KMS-11 (cell line): Measurements from ENCODE around the gene NPR1.
"Not testable (repeated sequence)": the region's sequence is repeated elsewhere in the genome, so short reads cannot be mapped to it uniquely, and the experiment has no call there.

Source experiments
- H2AFZ ChIP-seq: fragments of 200-600 bp; sonication (generic); 2 replicates; pipeline ENCODE4 v1.6.1; 2016; ENCODE audit warnings: antibody characterized with exemption, mixed run types, low read depth
- H3K27ac ChIP-seq: fragments of 200-600 bp; sonication (generic); 2 replicates; pipeline ENCODE4 v1.6.1; 2016; ENCODE audit warnings: mild to moderate bottlenecking, mixed run types
- H3K27me3 ChIP-seq: fragments of 200-600 bp; sonication (generic); 2 replicates; pipeline ENCODE4 v1.6.1; 2017; ENCODE audit warnings: mild to moderate bottlenecking, low read depth, mixed run types, moderate library complexity; ENCODE audit not compliant: insufficient read depth
- H3K36me3 ChIP-seq: fragments of 200-600 bp; sonication (generic); 2 replicates; pipeline ENCODE4 v1.6.1; 2017; ENCODE audit warnings: mild to moderate bottlenecking, mixed run types; ENCODE audit not compliant: insufficient read depth
- H3K4me1 ChIP-seq: fragments of 200-600 bp; sonication (generic); 2 replicates; pipeline ENCODE4 v1.6.1; 2016; ENCODE audit warnings: mild to moderate bottlenecking, low read depth, mixed run types; ENCODE audit not compliant: poor library complexity, severe bottlenecking
- H3K4me2 ChIP-seq: fragments of 200-600 bp; sonication (generic); 2 replicates; pipeline ENCODE4 v1.7.0; 2016; ENCODE audit warnings: mild to moderate bottlenecking, mixed run types
- H3K4me3 ChIP-seq: fragments of 200-600 bp; sonication (generic); IDR thresholded peaks from 2 replicates; pipeline ENCODE4 v1.6.1; 2017; ENCODE audit warnings: low read depth, low read length, mixed read lengths; ENCODE audit not compliant: insufficient read depth
- H3K79me2 ChIP-seq: fragments of 200-600 bp; sonication (generic); 2 replicates; pipeline ENCODE4 v1.6.1; 2016; ENCODE audit warnings: low read depth, mixed run types; ENCODE audit not compliant: insufficient read depth
- H3K9ac ChIP-seq: fragments of 200-600 bp; sonication (generic); 2 replicates; pipeline ENCODE4 v1.6.1; 2016; ENCODE audit warnings: mild to moderate bottlenecking, mixed run types
- H4K20me1 ChIP-seq: fragments of 200-600 bp; sonication (generic); 2 replicates; pipeline ENCODE4 v1.6.1; 2016; ENCODE audit warnings: mild to moderate bottlenecking, mixed run types; ENCODE audit not compliant: insufficient read depth
- TF ChIP-seq, protein P1 (sequence below): fragments of 200-600 bp; sonication (generic); conservative IDR thresholded peaks from 2 replicates; pipeline ENCODE4 v1.6.1; 2017; ENCODE audit warnings: low read depth, mild to moderate bottlenecking, antibody characterized with exemption, low read length, moderate library complexity, mixed read lengths

NPR1 gene

DNA sequence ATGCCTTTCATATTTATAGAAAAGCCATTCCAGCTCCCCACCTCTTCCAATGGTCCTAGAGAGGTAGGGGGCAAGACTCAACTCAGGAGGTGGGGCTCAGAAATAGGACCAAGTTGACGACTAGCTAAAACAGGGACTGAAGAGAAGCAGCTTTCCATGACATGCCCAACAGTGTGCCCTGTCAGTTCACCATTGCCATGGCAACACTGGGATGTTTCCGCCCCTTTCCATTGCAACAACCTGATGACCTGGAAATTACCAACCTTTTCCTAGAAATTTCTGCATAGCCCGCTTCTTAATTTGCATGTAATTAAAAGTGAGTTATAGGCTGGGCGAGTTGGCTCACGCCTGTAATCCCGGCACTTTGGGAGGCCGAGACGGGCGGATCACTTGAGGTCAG lies 27.0 kb downstream of the NPR1 start:
- no peaks in the 10 kb centered on the region for H3K36me3 ChIP-seq
- peaks cover 6% of the 10 kb centered on the region for H3K4me1 ChIP-seq
- no peaks in the 10 kb centered on the region for H4K20me1 ChIP-seq
- no peak overlapping the region for H2AFZ ChIP-seq
- no peak overlapping the region for H3K4me2 ChIP-seq
- H3K27ac ChIP-seq, result no peak overlapping the region
- no peaks in the 10 kb centered on the region for H3K79me2 ChIP-seq
- TF ChIP-seq, protein P1, sequence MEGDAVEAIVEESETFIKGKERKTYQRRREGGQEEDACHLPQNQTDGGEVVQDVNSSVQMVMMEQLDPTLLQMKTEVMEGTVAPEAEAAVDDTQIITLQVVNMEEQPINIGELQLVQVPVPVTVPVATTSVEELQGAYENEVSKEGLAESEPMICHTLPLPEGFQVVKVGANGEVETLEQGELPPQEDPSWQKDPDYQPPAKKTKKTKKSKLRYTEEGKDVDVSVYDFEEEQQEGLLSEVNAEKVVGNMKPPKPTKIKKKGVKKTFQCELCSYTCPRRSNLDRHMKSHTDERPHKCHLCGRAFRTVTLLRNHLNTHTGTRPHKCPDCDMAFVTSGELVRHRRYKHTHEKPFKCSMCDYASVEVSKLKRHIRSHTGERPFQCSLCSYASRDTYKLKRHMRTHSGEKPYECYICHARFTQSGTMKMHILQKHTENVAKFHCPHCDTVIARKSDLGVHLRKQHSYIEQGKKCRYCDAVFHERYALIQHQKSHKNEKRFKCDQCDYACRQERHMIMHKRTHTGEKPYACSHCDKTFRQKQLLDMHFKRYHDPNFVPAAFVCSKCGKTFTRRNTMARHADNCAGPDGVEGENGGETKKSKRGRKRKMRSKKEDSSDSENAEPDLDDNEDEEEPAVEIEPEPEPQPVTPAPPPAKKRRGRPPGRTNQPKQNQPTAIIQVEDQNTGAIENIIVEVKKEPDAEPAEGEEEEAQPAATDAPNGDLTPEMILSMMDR, result no peak
- H3K4me3 ChIP-seq, result no peak overlapping the region
- H3K27me3 ChIP-seq, result no peaks in the 10 kb centered on the region; the same call in 1 of the 2 replicates
- no peak overlapping the region for H3K9ac ChIP-seq

GRCh38 chr1:153711026-153711425 lies 32.5 kb downstream of the NPR1 start:
- no peak overlapping the region for H3K4me3 ChIP-seq
- TF ChIP-seq, protein P1, result no peak

DNA sequence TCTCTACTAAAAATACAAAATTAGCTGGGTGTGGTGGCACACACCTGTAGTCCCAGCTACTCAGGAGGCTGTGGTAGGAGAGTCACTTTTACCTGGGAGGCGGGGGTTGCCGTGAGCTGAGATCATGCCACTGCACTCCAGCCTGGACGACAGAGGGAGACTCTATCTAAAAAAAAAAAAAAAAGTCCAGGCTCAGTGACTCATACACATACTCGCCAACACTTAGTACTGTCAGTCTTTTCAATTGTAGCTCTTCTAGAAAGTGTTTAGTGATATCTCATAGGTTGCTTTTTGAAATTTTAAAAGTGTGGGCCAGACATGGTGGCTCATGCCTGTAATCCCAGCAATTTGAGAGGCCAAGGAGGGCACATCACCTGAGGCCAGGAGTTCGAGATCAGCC lies 37.7 kb downstream of the NPR1 start:
- not testable (repeated sequence) for H3K4me3 ChIP-seq, H3K27ac ChIP-seq, H3K4me1 ChIP-seq, H2AFZ ChIP-seq, H3K27me3 ChIP-seq, H3K4me2 ChIP-seq, H3K79me2 ChIP-seq, H4K20me1 ChIP-seq, H3K36me3 ChIP-seq, H3K9ac ChIP-seq

More at GRCh38 chr1:153711026-153711425, 32.5 kb downstream of the NPR1 start:
- H3K4me2 ChIP-seq, result no peak overlapping the region
- H3K27me3 ChIP-seq, result no peaks in the 10 kb centered on the region; the same call in 1 of the 2 replicates
- H3K9ac ChIP-seq, result no peak overlapping the region
- H3K27ac ChIP-seq, result no peak overlapping the region
- H2AFZ ChIP-seq, result no peak overlapping the region
- H3K36me3 ChIP-seq, result no peaks in the 10 kb centered on the region
- H4K20me1 ChIP-seq, result no peaks in the 10 kb centered on the region
- no peaks in the 10 kb centered on the region for H3K79me2 ChIP-seq
- peaks cover 6% of the 10 kb centered on the region for H3K4me1 ChIP-seq

DNA sequence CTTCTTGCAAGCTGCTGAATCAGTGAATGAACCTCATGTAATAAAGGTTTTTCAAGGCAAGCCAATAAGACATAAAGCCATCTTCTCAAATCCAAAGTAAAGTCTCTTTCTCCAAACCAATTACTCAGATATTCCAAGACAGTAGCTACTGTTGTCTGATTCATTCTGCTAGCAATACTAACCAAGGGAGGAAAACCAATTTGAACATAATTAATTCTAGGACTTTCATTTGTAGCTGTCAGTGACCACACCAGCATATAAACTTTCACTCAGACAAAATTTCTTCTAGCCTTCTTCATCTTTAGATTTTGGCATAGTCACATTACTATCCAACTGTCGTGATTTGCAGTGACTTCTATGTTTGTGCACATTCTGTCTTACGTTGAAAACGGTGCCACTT lies 38.8 kb downstream of the NPR1 start:
- Histone ChIP-seq H3K27ac (no peak overlapping the region), H3K36me3 (no peaks in the 10 kb centered on the region), H3K4me1 (no peaks in the 10 kb centered on the region), H3K4me2 (no peak overlapping the region), H3K4me3 (no peak overlapping the region), H3K27me3 (no peaks in the 10 kb centered on the region), H3K9ac (no peak overlapping the region), H4K20me1 (no peaks in the 10 kb centered on the region), H3K79me2 (no peaks in the 10 kb centered on the region), H2AFZ (no peak overlapping the region)
- TF ChIP-seq, protein P1, result no peak

- Histone ChIP-seq H3K79me2 (no peaks in the 10 kb centered on the region), H2AFZ (no peak overlapping the region), H3K4me1 (peaks cover 7% of the 10 kb centered on the region), H4K20me1 (no peaks in the 10 kb centered on the region), H3K36me3 (no peaks in the 10 kb centered on the region), H3K4me2 (no peak overlapping the region), H3K27ac (no peak overlapping the region), H3K9ac (no peak overlapping the region), H3K4me3 (no peak overlapping the region), H3K27me3 (no peaks in the 10 kb centered on the region)
- TF ChIP-seq, protein P1, result no peak
Observed at GRCh38 chr1:153723687-153724086, 45.2 kb downstream of the NPR1 start.

DNA sequence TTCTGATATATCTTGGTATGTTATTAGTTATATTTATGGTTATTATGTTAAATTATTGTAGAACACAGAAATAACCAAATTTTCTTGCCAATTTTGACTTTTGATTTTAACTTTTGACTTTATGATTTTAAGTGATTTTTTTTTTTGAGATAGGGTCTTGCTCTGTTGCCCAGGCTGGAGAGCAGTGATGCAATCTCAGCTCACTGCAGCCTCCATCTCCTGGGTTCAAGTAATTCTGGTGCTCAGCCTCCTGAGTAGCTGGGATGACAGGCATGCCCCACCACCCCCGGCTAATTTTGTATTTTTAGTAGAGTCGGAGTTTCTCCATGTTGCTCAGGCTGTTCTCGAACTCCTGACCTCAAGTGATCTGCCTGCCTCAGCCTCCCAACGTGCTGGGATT lies 46.1 kb downstream of the NPR1 start:
- not testable (repeated sequence) for H3K4me2 ChIP-seq, H3K27ac ChIP-seq, H3K9ac ChIP-seq, H3K4me3 ChIP-seq, H3K27me3 ChIP-seq, H4K20me1 ChIP-seq, H2AFZ ChIP-seq, H3K79me2 ChIP-seq, H3K36me3 ChIP-seq
- peaks cover 14% of the 10 kb centered on the region for H3K4me1 ChIP-seq
